Keratinocyte (primary cell): ENCODE data around the gene MXRA7. TPM values are rescaled to one million over a fixed set of nuclear protein-coding genes. Genes with fewer than 3 reads are reported as not detected.

Experiments
- DNase-seq: peaks from one replicate; pipeline ENCODE4 v3.0.0-alpha.2; 2011; ENCODE audit warnings: low read depth, missing footprints, low spot score
- FAIRE-seq: peaks from 2 replicates; lab custom pipeline; 2011; peaks lifted over from hg19 to GRCh38; lab: Jason Lieb, UNC
- H2AFZ ChIP-seq: 2 replicates; pipeline ENCODE4 v1.6.0; 2012; ENCODE audit warnings: low read length, control low read depth, inconsistent platforms; ENCODE audit not compliant: control insufficient read depth
- H3K27ac ChIP-seq: 2 replicates; pipeline ENCODE4 v1.5.1; 2011; ENCODE audit warnings: low read length; ENCODE audit not compliant: control insufficient read depth, insufficient read depth
- H3K27me3 ChIP-seq: 3 replicates; pipeline ENCODE4 v1.6.0; 2011; ENCODE audit warnings: low read length; ENCODE audit not compliant: control insufficient read depth, insufficient read depth; ENCODE audit errors: extremely low read depth
- H3K36me3 ChIP-seq, 2 experiments: 2 replicates in 1 of 2; 3 replicates in 1 of 2; pipeline ENCODE4 v1.5.1; 2011; ENCODE audit warnings: low read length in 2 of 2, mild to moderate bottlenecking in 1 of 2; ENCODE audit not compliant: control insufficient read depth in 2 of 2, insufficient read depth in 2 of 2; ENCODE audit errors: extremely low read depth in 1 of 2
- H3K4me1 ChIP-seq: 3 replicates; pipeline ENCODE4 v1.5.1; 2011; ENCODE audit warnings: low read length; ENCODE audit not compliant: control insufficient read depth, insufficient read depth; ENCODE audit errors: extremely low read depth
- H3K4me2 ChIP-seq: 3 replicates; pipeline ENCODE4 v1.6.0; 2011; ENCODE audit warnings: low read depth, low read length; ENCODE audit not compliant: control insufficient read depth, insufficient read depth; ENCODE audit errors: extremely low read depth
- H3K4me3 ChIP-seq, 3 experiments: fragments of 200-600 bp in 1 of 3; sonication (generic) in 1 of 3; 2 replicates in 2 of 3; 3 replicates in 1 of 3; pipeline ENCODE4 v1.5.1; 2011 to 2016; ENCODE audit warnings: low read length in 3 of 3, mild to moderate bottlenecking in 3 of 3, control low read depth in 2 of 3, inconsistent platforms in 1 of 3, low read depth in 1 of 3, mixed read lengths in 1 of 3, mixed run types in 1 of 3, moderate library complexity in 1 of 3; ENCODE audit not compliant: control insufficient read depth in 2 of 3, insufficient read depth in 2 of 3; ENCODE audit errors: extremely low read depth in 1 of 3
- H3K79me2 ChIP-seq: 2 replicates; pipeline ENCODE4 v1.6.0; 2012; ENCODE audit warnings: low read length; ENCODE audit not compliant: control insufficient read depth, insufficient read depth
- H3K9ac ChIP-seq: 3 replicates; pipeline ENCODE4 v1.6.0; 2011; ENCODE audit warnings: low read length; ENCODE audit not compliant: control insufficient read depth, insufficient read depth; ENCODE audit errors: extremely low read depth
- H3K9me1 ChIP-seq: 3 replicates; pipeline ENCODE4 v1.6.0; 2011; ENCODE audit warnings: low read length; ENCODE audit not compliant: control insufficient read depth, insufficient read depth; ENCODE audit errors: extremely low read depth
- H3K9me3 ChIP-seq: 2 replicates; pipeline ENCODE4 v1.5.1; 2012; ENCODE audit warnings: low read depth, low read length; ENCODE audit not compliant: control insufficient read depth
- H4K20me1 ChIP-seq: 3 replicates; pipeline ENCODE4 v1.6.0; 2011; ENCODE audit warnings: low read length; ENCODE audit not compliant: control insufficient read depth, insufficient read depth; ENCODE audit errors: extremely low read depth
- CTCF ChIP-seq, 3 experiments: IDR thresholded peaks in 1 of 3; conservative IDR thresholded peaks in 1 of 3; optimal IDR thresholded peaks in 1 of 3; 2 replicates in 2 of 3; 3 replicates in 1 of 3; pipeline versions ENCODE3 to v1.5.1; 2011; ENCODE audit warnings: low read length in 3 of 3, mild to moderate bottlenecking in 3 of 3, moderate library complexity in 2 of 3, control low read depth in 1 of 3, inconsistent platforms in 1 of 3; ENCODE audit not compliant: insufficient read depth in 2 of 3; ENCODE audit errors: extremely low read depth in 1 of 3
- EZH2 ChIP-seq: IDR thresholded peaks from one replicate; pipeline ENCODE4 v1.6.1; 2012; ENCODE audit warnings: inconsistent platforms, mild to moderate bottlenecking, low read length, moderate library complexity
- dilution Hi-C: fragments of 300-500 bp; cut with MboI; formaldehyde crosslinking; loops from one replicate; pipeline ENCODE4 v1.7.0; 2020; ENCODE audit warnings: low sequenced_read_pairs; ENCODE audit not compliant: extremely low pct_ligation_motif_present
- polyA plus RNA-seq, 5 experiments: library from polyadenylated mRNA; depleted of rRNA in 3 of 5; stranded (reverse) in 3 of 5; stranded (forward) in 1 of 5; unstranded in 1 of 5; fragments of >200 nt; gene quantifications; 1 replicate in 1 of 5; 2 replicates in 3 of 5; 3 replicates in 1 of 5; pipeline versions ENCODE4 v1.2.1 to v1.2.3, GENCODE V29; 2011 to 2012; ENCODE audit warnings: missing spikeins in 2 of 5, low read depth in 1 of 5, low replicate concordance in 1 of 5

The MXRA7 gene
- polyA plus RNA-seq, 1 donor (not counting 4 experiments of a cell fraction or from before 2014, with no cell fraction given): 118 TPM

- dilution Hi-C loops: no loop called here
- no peak for TF ChIP-seq EZH2
- no peak for TF ChIP-seq CTCF (optimal IDR thresholded peaks at IDR 0.05 in 1 of 3, IDR thresholded peaks at IDR 0.05 in 1 of 3, conservative IDR thresholded peaks at IDR 0.05 in 1 of 3; ENCODE audit: extremely low read depth in 1 of 3, insufficient read depth in 2 of 3, low read length in 3 of 3)
- H3K4me2 ChIP-seq: peak overlapping the region; percentile 71
- H3K9ac ChIP-seq: no peak overlapping the region
- FAIRE-seq: peak; percentile 41
- DNase-seq: no peak
- H3K9me1 ChIP-seq: peaks cover 2% of the 10 kb centered on the region
- H3K36me3 ChIP-seq: no peaks in the 10 kb centered on the region
- H3K9me3 ChIP-seq: no peaks in the 10 kb centered on the region
- H3K79me2 ChIP-seq: no peaks in the 10 kb centered on the region
- H2AFZ ChIP-seq: no peak overlapping the region
- peak overlapping the region; percentile 82 for H3K27ac ChIP-seq
- H4K20me1 ChIP-seq: no peaks in the 10 kb centered on the region
- H3K27me3 ChIP-seq: no peaks in the 10 kb centered on the region
- H3K4me3 ChIP-seq: peak overlapping the region in 1 of 3 experiments; percentile 40
- peaks cover 37% of the 10 kb centered on the region for H3K4me1 ChIP-seq
These were observed 40.6 kb downstream of the MXRA7 start for GRCh38 chr17:76670020-76670717.

- peak overlapping the region; percentile 61 for H3K4me2 ChIP-seq
- H3K9me3 ChIP-seq: no peaks in the 10 kb centered on the region
- no peaks in the 10 kb centered on the region for H4K20me1 ChIP-seq
- H3K4me1 ChIP-seq: peaks cover 37% of the 10 kb centered on the region
- no peaks in the 10 kb centered on the region for H3K27me3 ChIP-seq
- peak overlapping the region; percentile 30 for H3K9ac ChIP-seq
- peak overlapping the region; percentile 75 for H2AFZ ChIP-seq
- H3K36me3 ChIP-seq: no peaks in the 10 kb centered on the region
- no peak overlapping the region for H3K4me3 ChIP-seq
- peak overlapping the region; percentile 32 for H3K27ac ChIP-seq
- TF ChIP-seq EZH2 (no peak), CTCF (optimal IDR thresholded peaks at IDR 0.05 in 1 of 3, IDR thresholded peaks at IDR 0.05 in 1 of 3, conservative IDR thresholded peaks at IDR 0.05 in 1 of 3; ENCODE audit: extremely low read depth in 1 of 3, insufficient read depth in 2 of 3, low read length in 3 of 3) (no peak)
- no peak for FAIRE-seq
- H3K9me1 ChIP-seq: peaks cover 2% of the 10 kb centered on the region
- dilution Hi-C loops: no loop called here
- no peaks in the 10 kb centered on the region for H3K79me2 ChIP-seq
- no peak for DNase-seq
These were observed 42.8 kb downstream of the MXRA7 start for GRCh38 chr17:76667786-76668453.
